Naive thymus-derived CD8-positive, alpha-beta T cell (primary cell): Measurements from ENCODE around the gene NSL1. TPM values are rescaled to one million over a fixed set of nuclear protein-coding genes. Genes with fewer than 3 reads are reported as not detected.
A peak's percentile ranks its signal among the peaks of the same experiment; 100 is the strongest.

Source experiments
- ATAC-seq, 2 donors: fragments of 150-1000 bp; cut with Tn5 transposase in 1 of 2; sonication (Bioruptor Pico), chemical (Tn5 transposase) in 1 of 2; 1 replicate in 1 of 2; 2 replicates in 1 of 2; pipeline ENCODE4 v1.10.0; 2021; ENCODE audit warnings: mild to moderate bottlenecking in 2 of 2, moderate library complexity in 2 of 2
- POLR2A ChIA-PET: fragments of 350-600 bp; sonication (Branson Sonifier 250); formaldehyde crosslinking; loops from one replicate; lab custom pipeline; 2021; ENCODE audit warnings: antibody characterized with exemption; lab: Charles Lee
- DNase-seq, 10 donors: peaks; one replicate each; pipeline versions ENCODE4 v3.0.0 to v3.0.0-alpha.2; 2020 to 2022
- H3K27ac Mint-ChIP-seq, 10 donors: one replicate each; pipeline ENCODE4 v1.8.0; 2020 to 2022; ENCODE audit warnings: mild to moderate bottlenecking in 10 of 10, mixed read lengths in 10 of 10, moderate library complexity in 4 of 10, inconsistent platforms in 1 of 10
- H3K27me3 Mint-ChIP-seq, 5 donors: one replicate each; pipeline ENCODE4 v1.8.0; 2021 to 2022; ENCODE audit warnings: mixed read lengths in 5 of 5
- H3K36me3 Mint-ChIP-seq, 3 donors: one replicate each; pipeline ENCODE4 v1.8.0; 2020 to 2022; ENCODE audit warnings: mixed read lengths in 3 of 3, mild to moderate bottlenecking in 2 of 3, inconsistent platforms in 1 of 3
- H3K4me1 Mint-ChIP-seq, 4 donors: one replicate each; pipeline ENCODE4 v1.8.0; 2021 to 2022; ENCODE audit warnings: mixed read lengths in 4 of 4
- H3K4me3 Mint-ChIP-seq, 10 donors: one replicate each; pipeline ENCODE4 v1.8.0; 2020 to 2022; ENCODE audit warnings: mild to moderate bottlenecking in 10 of 10, mixed read lengths in 10 of 10, moderate library complexity in 6 of 10, inconsistent platforms in 1 of 10
- H3K9me3 Mint-ChIP-seq, 9 donors: one replicate each; pipeline ENCODE4 v1.8.0; 2020 to 2022; ENCODE audit warnings: mixed read lengths in 9 of 9, mild to moderate bottlenecking in 3 of 9, inconsistent platforms in 1 of 9, moderate library complexity in 1 of 9
- polyA plus RNA-seq, 3 donors: library from polyadenylated mRNA; unstranded; fragments of 300-500 nt; fragmentation: Illumina TruSeq; gene quantifications; one replicate each; pipeline ENCODE4 v1.2.3, GENCODE V29; 2021
- total RNA-seq, 8 experiments: library from RNA in 2 of 8; stranded (reverse) in 2 of 8; gene quantifications; one replicate each; pipeline ENCODE4 v1.2.3 and lab custom pipeline; 2021 to 2026

NSL1 gene
- total and polyA plus RNA-seq, 5 experiments from 2014 or later: 38.1 to 74.2 (median 54.8) TPM

- ATAC-seq (peak; percentile 62 to 65), DNase-seq (peak in 9 of 10 donors; percentile 6 to 47 (median 33))
- POLR2A ChIA-PET: interaction anchor here (0.6 to 1.0 kb wide), 2 partner anchors 55 to 92 kb away, joined by 4 to 5 read pairs; partner anchors contain the start of genes NSL1 and TATDN3
- no peaks in the 10 kb centered on the region for H3K9me3 Mint-ChIP-seq
- H3K27ac Mint-ChIP-seq: peak overlapping the region in 7 of 10 donors; percentile 34 to 90 (median 82)
- peak overlapping the region; percentile 76 to 91 (median 86) for H3K4me3 Mint-ChIP-seq
- H3K36me3 Mint-ChIP-seq: no peaks in the 10 kb centered on the region
- H3K27me3 Mint-ChIP-seq: peaks cover 0 to 16% (median 0%) of the 10 kb centered on the region in 5 donors
- H3K4me1 Mint-ChIP-seq: peaks cover 16 to 43% (median 38%) of the 10 kb centered on the region in 4 donors
These were observed 92.4 kb downstream of the NSL1 start for GRCh38 chr1:212699104-212699624.

DNA sequence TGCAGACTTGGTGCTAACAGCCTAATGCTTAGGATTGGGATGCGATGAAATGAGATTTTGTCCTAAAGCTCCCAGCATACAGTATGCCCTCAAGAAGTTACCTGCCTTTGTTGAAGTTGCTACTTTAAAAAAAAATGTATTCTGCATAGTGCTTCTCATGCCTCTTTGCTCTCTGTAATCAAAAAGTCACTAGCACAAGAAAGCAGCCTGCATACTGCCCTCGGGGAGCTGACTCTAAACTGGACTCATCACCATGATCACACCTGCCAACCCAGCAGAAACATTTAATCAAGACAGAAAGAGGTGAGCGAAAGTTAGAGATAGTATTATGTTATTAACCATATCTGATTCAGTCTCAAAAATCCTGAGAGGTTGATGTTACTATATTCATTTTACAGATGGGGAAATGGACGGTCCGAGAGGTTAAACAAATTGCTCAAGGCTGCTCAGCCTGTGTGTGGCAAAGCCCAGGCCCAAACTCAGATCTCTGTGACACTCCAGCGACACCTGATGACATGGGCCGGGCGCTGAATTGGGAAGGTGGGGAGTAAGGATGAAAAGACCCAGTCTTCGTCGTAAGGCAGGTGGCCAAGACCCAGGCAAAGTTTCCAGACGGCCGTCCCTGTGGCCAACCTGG lies 93.0 kb downstream of the NSL1 start:
- Mint-ChIP-seq H3K27ac (peak overlapping the region in 8 of 10 donors; percentile 48 to 86 (median 75)), H3K9me3 (no peaks in the 10 kb centered on the region), H3K36me3 (no peaks in the 10 kb centered on the region), H3K27me3 (peaks cover 0 to 17% (median 0%) of the 10 kb centered on the region in 5 donors), H3K4me3 (peak overlapping the region; percentile 76 to 91 (median 84)), H3K4me1 (peaks cover 16 to 43% (median 38%) of the 10 kb centered on the region in 4 donors)
- DNase-seq: no peak
- POLR2A ChIA-PET: interaction anchor here (0.6 to 1.0 kb wide), 2 partner anchors 56 to 93 kb away, joined by 4 to 5 read pairs; partner anchors contain the start of genes NSL1 and TATDN3
- no peak for ATAC-seq

- peaks cover 0 to 17% (median 0%) of the 10 kb centered on the region in 5 donors for H3K27me3 Mint-ChIP-seq
- no peaks in the 10 kb centered on the region for H3K9me3 Mint-ChIP-seq
- POLR2A ChIA-PET: no interaction called here
- ATAC-seq (no peak), DNase-seq (no peak)
- H3K4me1 Mint-ChIP-seq: peaks cover 14 to 38% (median 33%) of the 10 kb centered on the region in 4 donors
- H3K27ac Mint-ChIP-seq: peak overlapping the region in 1 of 10 donors; percentile 78
- H3K36me3 Mint-ChIP-seq: no peaks in the 10 kb centered on the region
- peak overlapping the region in 2 of 10 donors; percentile 22 to 37 for H3K4me3 Mint-ChIP-seq
These were observed 94.8 kb downstream of the NSL1 start for GRCh38 chr1:212696721-212697331.

GRCh38 chr1:212692774-212693644 lies 98.6 kb downstream of the NSL1 start:
- peaks cover 6 to 16% (median 11%) of the 10 kb centered on the region in 4 donors for H3K4me1 Mint-ChIP-seq
- H3K27me3 Mint-ChIP-seq: peaks cover 0 to 17% (median 0%) of the 10 kb centered on the region in 5 donors
- DNase-seq (no peak), ATAC-seq (no peak)
- no peak overlapping the region for H3K4me3 Mint-ChIP-seq
- POLR2A ChIA-PET: no interaction called here
- H3K9me3 Mint-ChIP-seq: no peaks in the 10 kb centered on the region
- H3K36me3 Mint-ChIP-seq: no peaks in the 10 kb centered on the region
- no peak overlapping the region for H3K27ac Mint-ChIP-seq

DNA sequence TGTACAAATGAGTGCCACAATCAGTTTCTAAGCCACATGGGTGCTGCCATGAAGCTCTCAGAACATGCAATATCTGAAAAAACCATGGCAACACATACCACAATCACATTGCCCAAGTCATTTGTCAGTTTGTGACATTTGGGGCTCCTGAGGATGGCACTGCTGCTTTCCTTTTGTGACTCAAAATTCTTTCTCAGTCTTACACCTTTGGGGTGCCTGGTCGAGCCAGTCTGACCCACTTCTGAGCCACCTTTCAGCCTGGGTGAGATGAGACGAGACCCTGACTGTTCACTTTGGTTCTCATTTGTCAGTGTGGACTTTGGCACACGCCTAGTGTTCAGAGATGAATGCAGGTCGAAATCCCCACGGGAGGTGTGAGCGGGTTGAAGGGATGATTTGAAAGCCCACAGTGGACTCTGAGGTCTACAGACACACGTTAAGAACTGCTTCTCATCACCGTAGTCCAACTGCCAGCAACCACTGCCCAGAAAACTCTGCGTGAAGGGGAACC lies 100.0 kb downstream of the NSL1 start:
- no peak for DNase-seq
- ATAC-seq: no peak
- H3K27ac Mint-ChIP-seq: no peak overlapping the region
- POLR2A ChIA-PET: no interaction called here
- H3K4me1 Mint-ChIP-seq: peaks cover 0 to 8% (median 4%) of the 10 kb centered on the region in 4 donors
- H3K4me3 Mint-ChIP-seq: no peak overlapping the region
- H3K36me3 Mint-ChIP-seq: no peaks in the 10 kb centered on the region
- H3K27me3 Mint-ChIP-seq: peaks cover 0 to 16% (median 3%) of the 10 kb centered on the region in 5 donors
- no peaks in the 10 kb centered on the region for H3K9me3 Mint-ChIP-seq

DNA sequence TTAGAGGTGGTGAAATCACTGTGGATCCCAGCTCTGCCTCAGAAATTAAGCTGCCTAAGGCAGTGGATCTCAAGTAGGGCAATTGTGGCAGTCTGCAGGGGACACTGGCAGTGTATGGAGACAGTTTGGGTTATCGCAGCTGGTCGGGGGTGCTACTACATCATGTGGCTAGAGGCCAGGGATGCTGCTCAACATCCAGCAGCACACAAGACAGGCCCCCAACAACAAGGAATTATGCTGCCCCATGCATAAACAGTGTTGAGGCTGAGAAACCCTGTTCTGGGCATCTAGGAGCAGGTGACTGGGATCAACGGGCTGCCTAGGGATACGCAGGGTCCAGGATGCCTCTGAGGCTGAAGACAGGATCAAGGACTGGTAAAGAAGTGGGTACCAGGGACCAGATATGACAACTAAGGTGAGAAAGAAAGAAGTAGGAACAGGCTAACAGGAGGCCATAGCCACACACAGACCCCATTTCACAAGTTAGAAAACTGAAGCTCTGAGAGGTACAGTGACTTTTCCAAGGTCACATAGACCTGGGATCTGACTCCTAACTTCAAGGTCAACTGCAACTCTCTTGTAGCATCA lies 100.7 kb downstream of the NSL1 start:
- POLR2A ChIA-PET: no interaction called here
- ATAC-seq: no peak
- H3K9me3 Mint-ChIP-seq: no peaks in the 10 kb centered on the region
- H3K4me3 Mint-ChIP-seq: no peak overlapping the region
- H3K27ac Mint-ChIP-seq: peak overlapping the region in 1 of 10 donors; percentile 29
- no peak for DNase-seq
- no peaks in the 10 kb centered on the region for H3K36me3 Mint-ChIP-seq
- H3K27me3 Mint-ChIP-seq: peaks cover 0 to 11% (median 3%) of the 10 kb centered on the region in 5 donors
- H3K4me1 Mint-ChIP-seq: peaks cover 0 to 2% (median under 1%) of the 10 kb centered on the region in 4 donors

DNA sequence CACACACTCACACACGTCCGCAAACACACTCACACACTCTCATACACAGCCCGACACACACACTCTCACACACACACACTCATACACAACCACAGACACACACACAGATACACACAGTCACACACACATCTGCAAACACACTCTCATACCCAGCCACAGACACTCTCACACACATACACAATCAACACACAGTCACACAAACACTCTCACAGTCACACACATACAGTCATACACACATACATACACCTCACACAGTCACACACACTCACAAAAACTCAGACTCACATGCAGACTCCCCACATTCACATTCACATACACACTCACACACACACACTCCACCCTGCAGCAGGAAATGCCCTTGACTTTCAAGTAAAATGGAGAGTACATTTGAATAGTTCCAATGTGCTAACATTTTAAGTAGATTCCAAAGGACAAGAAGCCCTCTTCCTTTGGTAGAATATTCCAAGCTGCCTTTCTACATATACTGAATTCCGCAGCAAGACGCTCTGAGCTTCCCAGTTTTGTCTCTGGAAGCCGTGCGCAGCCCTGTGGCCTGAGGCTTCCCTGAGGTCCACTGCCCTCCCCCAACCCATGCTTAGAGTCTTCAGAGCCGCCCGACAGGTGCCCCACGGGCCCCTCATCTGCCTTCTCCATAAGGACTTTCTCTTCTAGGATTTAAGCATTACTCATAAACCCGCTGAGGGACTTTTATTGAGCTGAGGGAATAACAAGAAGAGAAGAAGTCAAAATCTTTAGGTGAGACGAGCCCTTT lies 101.6 kb downstream of the NSL1 start:
- POLR2A ChIA-PET: no interaction called here
- H3K4me3 Mint-ChIP-seq: no peak overlapping the region
- no peak for ATAC-seq

GRCh38 chr1:212689196-212689725 lies 102.3 kb downstream of the NSL1 start:
- Mint-ChIP-seq H3K4me1 (peaks cover 0 to under 1% (median under 1%) of the 10 kb centered on the region in 4 donors), H3K9me3 (no peaks in the 10 kb centered on the region), H3K36me3 (no peaks in the 10 kb centered on the region), H3K27me3 (peaks cover 0 to 5% (median 3%) of the 10 kb centered on the region in 5 donors), H3K27ac (no peak overlapping the region), H3K4me3 (no peak overlapping the region)
- no peak for DNase-seq
- POLR2A ChIA-PET: no interaction called here
- no peak for ATAC-seq

More for the DNA sequence above, 101.6 kb downstream of the NSL1 start:
- H3K4me1 Mint-ChIP-seq: no peaks in the 10 kb centered on the region
- H3K27ac Mint-ChIP-seq: no peak overlapping the region
- no peak for DNase-seq
- peaks cover 0 to 7% (median 3%) of the 10 kb centered on the region in 5 donors for H3K27me3 Mint-ChIP-seq
- no peaks in the 10 kb centered on the region for H3K9me3 Mint-ChIP-seq
- no peaks in the 10 kb centered on the region for H3K36me3 Mint-ChIP-seq

DNA sequence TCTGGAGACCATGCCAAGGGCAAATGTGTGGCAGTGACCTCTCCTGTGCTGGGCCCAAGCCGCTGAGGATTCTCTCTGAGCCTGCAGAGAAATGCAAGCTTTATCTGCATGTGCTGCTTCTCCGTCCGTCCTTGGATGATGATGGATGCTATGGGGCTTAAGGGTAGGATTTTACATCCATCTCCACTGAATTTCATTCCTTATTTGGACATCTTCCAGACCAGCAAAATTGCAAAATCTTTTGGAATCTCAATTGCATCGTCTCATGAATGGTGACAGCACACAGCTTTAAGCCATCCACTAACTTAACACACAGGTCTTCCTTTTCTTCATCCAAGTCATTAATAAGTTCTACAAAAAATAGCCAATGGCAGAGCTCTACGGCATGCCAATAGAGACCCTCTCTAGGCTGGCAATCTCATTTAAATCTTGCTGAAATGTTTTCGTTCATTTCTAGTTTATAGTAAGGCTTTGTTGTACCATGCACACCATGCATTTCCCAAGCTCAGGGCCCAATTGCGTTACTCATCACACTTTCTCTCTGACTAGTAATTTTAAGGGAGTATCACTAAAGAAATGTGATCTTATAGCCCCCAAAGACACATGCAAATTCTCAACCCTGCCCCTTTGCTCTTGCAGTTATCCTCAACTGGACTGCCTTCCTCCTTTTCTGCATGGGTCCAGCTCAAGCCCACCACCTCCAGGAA lies 103.1 kb downstream of the NSL1 start:
- Mint-ChIP-seq H3K27ac (no peak overlapping the region), H3K27me3 (peaks cover 0 to 7% (median 4%) of the 10 kb centered on the region in 5 donors), H3K4me3 (no peak overlapping the region), H3K4me1 (peaks cover 2 to 8% (median 7%) of the 10 kb centered on the region in 4 donors), H3K36me3 (no peaks in the 10 kb centered on the region), H3K9me3 (no peaks in the 10 kb centered on the region)
- ATAC-seq: no peak
- POLR2A ChIA-PET: no interaction called here
- no peak for DNase-seq

- ATAC-seq (no peak), DNase-seq (no peak)
- Mint-ChIP-seq H3K27ac (no peak overlapping the region), H3K4me1 (peaks cover 6 to 15% (median 14%) of the 10 kb centered on the region in 4 donors), H3K36me3 (no peaks in the 10 kb centered on the region), H3K9me3 (no peaks in the 10 kb centered on the region), H3K27me3 (peaks cover 0 to 7% (median 4%) of the 10 kb centered on the region in 5 donors), H3K4me3 (no peak overlapping the region)
- POLR2A ChIA-PET: no interaction called here
These were observed 103.8 kb downstream of the NSL1 start for GRCh38 chr1:212687811-212688210.

DNA sequence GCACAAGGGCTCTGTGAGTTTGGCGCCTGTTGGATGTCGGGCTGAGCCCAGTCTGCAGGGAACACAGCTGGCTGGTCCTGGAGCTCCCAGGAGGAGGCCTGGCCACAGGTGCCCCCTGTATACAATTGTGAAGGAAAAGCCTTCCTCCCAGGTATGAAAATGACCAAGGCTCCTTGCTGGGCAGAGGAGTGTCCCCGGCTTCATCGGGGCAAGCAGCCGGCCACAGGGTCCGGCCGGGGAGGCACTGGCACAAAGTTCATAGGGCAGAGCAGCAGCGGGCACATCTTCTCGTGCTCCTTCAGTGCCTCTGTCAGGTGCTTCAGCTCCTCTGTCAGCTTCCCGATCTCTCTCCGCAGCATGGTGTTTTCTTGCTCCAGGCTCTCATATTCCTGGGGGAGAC lies 105.0 kb downstream of the NSL1 start:
- H3K4me3 Mint-ChIP-seq: no peak overlapping the region
- no peaks in the 10 kb centered on the region for H3K9me3 Mint-ChIP-seq
- DNase-seq (no peak), ATAC-seq (no peak)
- H3K4me1 Mint-ChIP-seq: peaks cover 6 to 25% (median 16%) of the 10 kb centered on the region in 4 donors
- H3K27me3 Mint-ChIP-seq: peaks cover 0 to 7% (median 4%) of the 10 kb centered on the region in 5 donors
- POLR2A ChIA-PET: no interaction called here
- H3K36me3 Mint-ChIP-seq: no peaks in the 10 kb centered on the region
- H3K27ac Mint-ChIP-seq: no peak overlapping the region
